Measurements from ENCODE around the gene LIAS.
"Not testable (repeated sequence)": the region's sequence is repeated elsewhere in the genome, so short reads cannot be mapped to it uniquely, and the experiment has no call there.

LIAS gene

DNA sequence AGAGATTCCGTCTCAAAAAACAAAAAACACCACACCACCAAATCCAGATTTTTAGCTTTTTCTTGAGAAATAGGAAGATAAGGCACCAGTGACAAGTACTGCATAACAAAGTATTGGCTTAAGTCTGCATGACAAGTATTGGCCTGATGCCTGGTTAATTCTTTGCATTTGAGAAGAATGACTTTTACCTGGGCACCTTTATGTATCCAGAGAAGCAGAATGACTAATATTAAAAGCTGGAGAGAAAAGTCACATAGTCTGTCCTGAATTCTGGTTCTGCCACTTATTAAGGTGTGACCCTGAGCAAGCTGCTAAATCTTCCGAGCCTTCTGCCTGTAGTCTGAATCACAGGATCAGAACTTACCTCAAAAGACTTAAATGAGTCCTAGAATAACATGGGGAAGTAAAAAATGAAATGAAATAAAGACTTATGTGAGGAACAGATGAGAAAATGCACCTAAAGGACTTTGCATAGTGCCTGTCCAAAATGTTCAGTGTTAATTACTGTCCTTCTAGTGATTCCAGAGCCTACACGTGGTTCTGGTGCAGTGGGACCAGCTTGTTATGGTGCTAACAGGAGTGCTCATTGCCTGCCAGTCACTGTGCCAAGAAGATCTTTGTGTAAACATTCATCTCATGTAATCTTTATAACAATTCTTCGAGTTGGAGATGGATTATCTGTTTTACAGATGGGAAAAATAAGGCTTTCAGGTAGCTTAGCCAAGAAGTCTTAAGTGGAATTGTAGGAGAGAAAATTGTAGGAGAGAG lies 36.8 kb downstream of the LIAS start:
- in situ Hi-C loops (cut with MboI; ENCODE audit: low sequenced_read_pairs), result no loop called here

GRCh38 chr4:39497909-39498726 lies 39.3 kb downstream of the LIAS start:
- in situ Hi-C loops (cut with MboI; ENCODE audit: low sequenced_read_pairs), result no loop called here

DNA sequence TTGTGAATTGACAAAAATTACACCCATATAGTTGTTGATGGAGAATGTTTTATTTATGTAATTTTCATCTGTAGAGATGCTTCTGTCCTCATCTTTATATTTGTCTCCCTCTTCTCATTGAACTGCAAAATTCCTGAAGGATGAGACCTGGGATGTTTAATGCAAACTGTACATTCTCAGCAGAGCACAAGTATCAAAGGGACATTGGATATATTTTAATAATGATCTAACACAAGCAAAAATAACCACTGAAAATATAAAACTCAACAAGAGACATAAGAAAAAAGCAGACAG lies 39.8 kb downstream of the LIAS start:
- in situ Hi-C loops (cut with MboI; ENCODE audit: low sequenced_read_pairs), result no loop called here

DNA sequence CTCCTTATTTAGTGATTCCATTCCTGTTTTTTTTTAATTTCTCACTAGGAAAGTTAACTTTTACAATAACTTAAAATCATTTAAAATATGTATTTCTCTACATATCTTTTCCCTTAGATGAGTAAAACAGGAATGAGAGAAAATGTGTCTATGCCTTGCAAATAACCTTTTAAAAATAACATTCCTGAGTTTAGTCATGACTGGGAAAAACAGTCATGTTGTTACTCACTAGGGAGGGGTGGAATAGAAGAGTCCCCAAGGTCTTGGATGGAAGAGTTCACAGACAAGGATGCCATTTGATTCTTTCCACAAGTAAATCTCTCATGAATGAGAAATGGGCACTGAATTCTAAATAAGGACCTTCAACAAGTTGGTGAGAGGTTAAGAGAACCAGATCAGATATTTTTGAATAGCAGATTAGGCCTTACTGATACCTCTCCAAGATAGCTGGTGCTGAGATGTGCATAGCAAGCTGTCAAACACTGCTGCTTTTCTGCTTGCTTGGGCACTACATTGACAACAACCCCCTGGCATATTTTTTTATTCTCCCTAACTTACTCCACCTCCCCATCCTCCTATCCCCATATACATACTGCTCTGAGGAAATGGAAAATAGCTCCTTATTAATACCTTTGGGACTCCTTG lies 43.3 kb downstream of the LIAS start:
- in situ Hi-C loops (cut with MboI; ENCODE audit: low sequenced_read_pairs), result no loop called here

GRCh38 chr4:39502664-39503035 lies 43.8 kb downstream of the LIAS start:
- in situ Hi-C loops (cut with MboI; ENCODE audit: low sequenced_read_pairs), result not testable (repeated sequence)

DNA sequence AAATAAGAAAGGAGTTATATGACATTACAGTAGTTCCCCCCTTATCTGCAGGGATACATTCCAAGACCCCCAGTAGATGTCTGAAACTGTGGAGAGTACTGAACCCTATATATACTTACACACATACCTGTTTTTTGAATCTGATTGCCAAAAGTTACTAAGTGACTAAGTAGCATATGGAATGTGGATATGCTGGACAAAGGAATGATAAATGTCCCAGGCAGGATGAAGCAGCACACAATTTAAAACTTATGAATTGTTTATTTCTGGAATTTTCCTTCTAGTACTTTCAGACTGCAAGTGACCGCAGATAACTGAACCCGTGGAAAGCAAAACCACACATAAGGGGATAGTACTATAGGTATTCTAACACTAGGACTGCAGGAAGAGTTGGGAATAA lies 45.7 kb downstream of the LIAS start:
- in situ Hi-C loops (cut with MboI; ENCODE audit: low sequenced_read_pairs), result no loop called here

- in situ Hi-C loops (cut with MboI; ENCODE audit: low sequenced_read_pairs), result no loop called here
Observed at GRCh38 chr4:39505581-39505980, 46.7 kb downstream of the LIAS start.

DNA sequence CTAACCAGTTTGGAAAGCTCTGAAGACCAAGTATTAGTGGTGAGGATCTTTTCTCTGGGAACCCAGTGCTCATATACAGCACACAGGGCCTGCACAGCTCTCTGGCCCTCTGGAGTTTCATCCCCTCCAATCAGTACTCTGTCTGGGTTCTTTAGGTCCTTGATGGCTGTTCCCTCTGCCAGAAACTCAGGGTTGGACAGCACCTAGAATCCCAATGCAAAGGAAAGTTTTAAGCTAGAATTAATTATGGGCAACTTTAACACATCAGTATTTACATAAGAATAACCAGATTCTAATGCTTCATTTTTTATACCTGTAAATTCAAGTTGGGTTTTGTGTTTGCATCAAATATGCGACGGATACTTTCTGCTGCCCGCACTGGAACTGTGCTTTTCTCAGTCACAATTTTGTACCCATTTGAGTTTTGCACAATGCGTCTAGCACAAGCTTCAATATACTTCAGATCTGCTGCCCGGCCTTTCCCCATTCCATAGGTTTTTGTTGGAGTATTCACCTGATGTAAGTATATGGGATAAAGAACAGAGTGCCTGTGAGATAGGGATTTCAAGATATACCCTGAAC lies 51.6 kb downstream of the LIAS start:
- in situ Hi-C loops (cut with MboI; ENCODE audit: low sequenced_read_pairs), result no loop called here

GRCh38 chr4:39514266-39514665 lies 55.4 kb downstream of the LIAS start:
- in situ Hi-C loops (cut with MboI; ENCODE audit: low sequenced_read_pairs), result not testable (repeated sequence)

- in situ Hi-C loops (cut with MboI; ENCODE audit: low sequenced_read_pairs), result no loop called here
Observed at GRCh38 chr4:39514888-39515401, 56.1 kb downstream of the LIAS start.

DNA sequence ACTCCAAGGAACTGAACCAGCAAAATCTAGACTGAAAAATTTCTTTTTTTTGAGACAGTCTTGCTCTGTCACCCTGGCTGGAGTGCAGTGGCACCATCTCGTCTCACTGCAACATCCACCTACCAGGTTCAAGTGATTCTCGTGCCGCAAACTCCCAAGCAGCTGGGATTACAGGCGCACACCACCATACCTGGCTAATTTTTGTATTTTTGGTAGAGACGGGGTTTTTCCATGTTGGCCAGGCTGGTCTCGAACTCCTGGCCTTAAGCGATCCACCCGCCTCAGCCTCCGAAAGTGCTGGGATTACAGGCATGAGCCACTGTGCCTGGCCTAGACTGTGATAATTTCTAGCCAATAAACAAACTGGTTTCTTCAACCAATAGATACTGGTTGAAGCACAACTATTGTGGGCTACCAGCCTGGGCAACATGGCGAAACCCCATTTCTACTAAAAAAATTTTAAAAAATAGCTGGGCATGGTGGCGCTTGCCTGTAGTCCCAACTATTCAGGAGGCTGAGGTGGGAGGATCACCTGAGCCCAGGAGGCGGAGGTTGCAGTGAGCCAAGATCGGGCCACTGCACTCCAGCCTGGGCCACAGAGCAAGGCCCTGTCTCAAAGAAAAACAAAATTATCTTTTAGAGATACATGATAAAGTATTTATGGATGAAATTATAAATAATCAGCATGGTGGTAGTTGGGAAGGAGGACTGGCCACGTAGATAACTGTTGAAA lies 57.0 kb downstream of the LIAS start:
- in situ Hi-C loops (cut with MboI; ENCODE audit: low sequenced_read_pairs), result not testable (repeated sequence)

DNA sequence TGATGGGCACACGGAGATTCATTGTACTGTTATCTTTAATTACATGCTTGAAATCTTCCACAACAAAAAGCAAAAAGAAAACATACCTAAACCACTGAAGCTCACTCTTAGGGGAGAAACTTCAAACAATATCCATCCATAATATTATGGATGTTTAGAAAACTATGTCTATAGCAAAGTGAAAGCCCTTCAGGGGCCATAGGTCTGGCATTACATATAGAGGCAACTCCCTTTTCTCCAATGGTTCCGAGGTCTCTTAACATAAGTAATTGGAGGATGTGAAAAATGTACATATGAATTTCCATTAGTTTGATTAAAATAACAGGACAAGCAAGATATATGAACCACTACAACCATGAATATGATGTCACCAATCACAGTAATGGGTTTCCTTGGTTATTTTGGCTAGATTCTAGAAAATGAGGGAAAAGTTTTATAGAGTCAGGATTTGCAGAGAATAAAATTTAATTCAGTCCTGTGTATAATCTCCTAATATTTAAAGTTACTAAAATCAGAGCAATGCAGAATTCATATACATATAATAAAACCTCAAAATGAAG lies 57.6 kb downstream of the LIAS start:
- in situ Hi-C loops (cut with MboI; ENCODE audit: low sequenced_read_pairs), result no loop called here

DNA sequence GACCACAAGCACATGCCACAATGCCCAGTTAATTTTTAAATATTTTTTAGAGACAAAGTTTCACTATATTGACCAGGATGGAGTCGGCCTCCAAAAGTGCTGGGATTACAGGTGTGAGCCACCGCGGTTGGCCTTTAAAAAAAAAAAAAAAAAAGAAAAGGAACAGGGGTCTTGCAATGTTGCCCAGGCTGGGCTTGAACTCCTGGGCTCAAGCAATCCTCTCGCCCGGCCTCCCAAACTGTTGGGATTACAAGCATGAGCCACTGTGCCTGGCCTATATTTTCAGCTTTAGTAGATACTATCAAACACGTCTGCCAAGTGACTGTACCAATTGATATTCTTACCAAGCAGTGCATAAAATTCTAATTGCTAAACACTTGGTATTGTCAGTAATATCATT lies 59.6 kb downstream of the LIAS start:
- in situ Hi-C loops (cut with MboI; ENCODE audit: low sequenced_read_pairs), result no loop called here

GRCh38 chr4:39521253-39521919 lies 62.5 kb downstream of the LIAS start:
- in situ Hi-C loops (cut with MboI; ENCODE audit: low sequenced_read_pairs), result no loop called here

DNA sequence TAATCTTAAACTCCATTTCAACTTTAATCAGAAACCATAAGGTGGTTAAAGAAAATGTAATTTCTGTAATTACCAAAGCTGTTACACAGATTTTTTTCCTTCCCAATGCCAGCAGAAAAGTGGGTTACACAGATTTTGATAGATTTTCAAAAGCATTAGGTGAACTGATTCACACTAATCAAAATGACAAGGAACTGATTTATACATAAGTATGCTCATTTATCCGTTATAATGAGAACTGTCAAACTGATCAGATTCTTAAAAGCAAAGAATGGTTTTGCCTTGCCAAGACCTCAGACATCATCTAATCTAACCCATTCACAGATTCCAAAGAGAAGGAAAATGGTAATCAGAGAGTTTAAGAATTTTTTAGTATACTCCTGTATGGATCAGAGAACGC lies 63.2 kb downstream of the LIAS start:
- in situ Hi-C loops (cut with MboI; ENCODE audit: low sequenced_read_pairs), result no loop called here

- in situ Hi-C loops (cut with MboI; ENCODE audit: low sequenced_read_pairs), result no loop called here
Observed at GRCh38 chr4:39524161-39524957, 65.5 kb downstream of the LIAS start.

GRCh38 chr4:39525822-39526690 lies 67.2 kb downstream of the LIAS start:
- in situ Hi-C loops (cut with MboI; ENCODE audit: low sequenced_read_pairs), result no loop called here

DNA sequence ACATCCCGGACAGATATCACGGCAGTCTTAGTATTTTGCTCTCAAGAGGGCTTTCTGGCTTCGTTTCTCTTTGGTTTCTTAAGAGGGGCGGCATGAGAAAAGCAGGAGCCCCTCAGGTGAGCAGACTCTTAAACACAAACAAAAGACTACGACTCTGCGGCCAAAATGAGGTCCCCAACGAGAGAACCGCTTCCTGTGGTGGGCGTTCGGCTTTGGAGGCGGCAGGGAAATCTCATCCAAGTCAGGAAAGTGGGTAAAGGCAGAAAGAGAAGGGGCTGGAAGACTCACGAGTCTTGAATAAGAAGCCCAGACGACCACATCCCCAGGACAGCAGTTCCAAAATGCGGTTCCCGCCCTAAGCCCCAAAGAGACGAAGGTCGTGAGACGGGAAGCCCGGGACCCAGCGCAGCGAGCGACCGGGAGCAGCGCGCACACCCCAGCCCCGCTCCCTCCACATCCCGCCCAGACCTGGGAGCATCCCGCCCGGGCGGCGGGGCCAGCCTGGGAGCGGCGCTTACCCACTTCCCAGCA lies 68.0 kb downstream of the LIAS start:
- in situ Hi-C loops (cut with MboI; ENCODE audit: low sequenced_read_pairs), result no loop called here
